Tibial nerve (tissue), 4 donors: ENCODE measurements around the gene CMTM7. TPM values are rescaled to one million over a fixed set of nuclear protein-coding genes. Genes with fewer than 3 reads are reported as not detected.

Experiments
- DNase-seq, 2 donors: peaks; one replicate each; pipeline ENCODE4 v3.0.0-alpha.2; 2019; ENCODE audit warnings: low spot score in 2 of 2
- H3K27ac ChIP-seq, 4 donors: fragments of 200-600 bp; sonication (generic) in 3 of 4; one replicate each; pipeline ENCODE4 v1.5.1; 2017 to 2019; ENCODE audit warnings: mild to moderate bottlenecking in 1 of 4
- H3K27me3 ChIP-seq, 2 donors: fragments of 200-600 bp; sonication (generic) in 1 of 2; one replicate each; pipeline versions ENCODE4 v1.5.1 to v1.6.0; 2017 to 2019
- H3K36me3 ChIP-seq, 3 donors: fragments of 200-600 bp; sonication (generic); one replicate each; pipeline ENCODE4 v1.5.1; 2018 to 2019
- H3K4me1 ChIP-seq, 4 donors: fragments of 200-600 bp; sonication (generic) in 3 of 4; one replicate each; pipeline ENCODE4 v1.5.1; 2017 to 2019
- H3K4me3 ChIP-seq, 4 donors: fragments of 200-600 bp; sonication (generic) in 3 of 4; one replicate each; pipeline ENCODE4 v1.5.1; 2017 to 2019; ENCODE audit warnings: mild to moderate bottlenecking in 1 of 4, moderate library complexity in 1 of 4
- H3K9me3 ChIP-seq, 4 donors: fragments of 200-600 bp; sonication (generic) in 3 of 4; one replicate each; pipeline ENCODE4 v1.5.1; 2017 to 2019
- EP300 ChIP-seq, 2 donors: sonication (generic); formaldehyde crosslinking; IDR thresholded peaks; one replicate each; pipeline ENCODE4 v1.6.1; 2017; ENCODE audit warnings: antibody characterized with exemption in 2 of 2, mild to moderate bottlenecking in 1 of 2
- POLR2A ChIP-seq, 2 donors: fragments of 450-650 bp; IDR thresholded peaks; one replicate each; pipeline ENCODE4 v1.6.1; 2017; ENCODE audit warnings: antibody characterized with exemption in 2 of 2, mild to moderate bottlenecking in 2 of 2, moderate library complexity in 2 of 2
- WGBS, 2 donors: methylation state at CpG; one replicate each; pipeline ENCODE4 v1.1.5; 2018; 5-methylcytosine and 5-hydroxymethylcytosine counted together
- total RNA-seq, 4 donors: library from RNA; depleted of rRNA; stranded (reverse); fragments of >200 nt; gene quantifications; one replicate each; pipeline ENCODE4 v1.1.0, GENCODE V29; 2016
- TF ChIP-seq, protein P1 (sequence below), 5 experiments: fragments of 200-600 bp in 3 of 5; fragments of 450-650 bp in 2 of 5; sonication (generic) in 3 of 5; IDR thresholded peaks; one replicate each; pipeline ENCODE4 v1.5.1; 2016 to 2019; ENCODE audit warnings: antibody characterized with exemption in 5 of 5, mild to moderate bottlenecking in 3 of 5, moderate library complexity in 2 of 5

Gene CMTM7
- total RNA-seq, 4 donors from 2014 or later = 10.4 to 47.4 (median 19.5) TPM

GRCh38 chr3:32440611-32441350 is 49.1 kb downstream of the CMTM7 start:
- 81 to 87% methylated on average over 10 of the region's 10 CpGs for WGBS, 2 donors
- TF ChIP-seq, protein P1, sequence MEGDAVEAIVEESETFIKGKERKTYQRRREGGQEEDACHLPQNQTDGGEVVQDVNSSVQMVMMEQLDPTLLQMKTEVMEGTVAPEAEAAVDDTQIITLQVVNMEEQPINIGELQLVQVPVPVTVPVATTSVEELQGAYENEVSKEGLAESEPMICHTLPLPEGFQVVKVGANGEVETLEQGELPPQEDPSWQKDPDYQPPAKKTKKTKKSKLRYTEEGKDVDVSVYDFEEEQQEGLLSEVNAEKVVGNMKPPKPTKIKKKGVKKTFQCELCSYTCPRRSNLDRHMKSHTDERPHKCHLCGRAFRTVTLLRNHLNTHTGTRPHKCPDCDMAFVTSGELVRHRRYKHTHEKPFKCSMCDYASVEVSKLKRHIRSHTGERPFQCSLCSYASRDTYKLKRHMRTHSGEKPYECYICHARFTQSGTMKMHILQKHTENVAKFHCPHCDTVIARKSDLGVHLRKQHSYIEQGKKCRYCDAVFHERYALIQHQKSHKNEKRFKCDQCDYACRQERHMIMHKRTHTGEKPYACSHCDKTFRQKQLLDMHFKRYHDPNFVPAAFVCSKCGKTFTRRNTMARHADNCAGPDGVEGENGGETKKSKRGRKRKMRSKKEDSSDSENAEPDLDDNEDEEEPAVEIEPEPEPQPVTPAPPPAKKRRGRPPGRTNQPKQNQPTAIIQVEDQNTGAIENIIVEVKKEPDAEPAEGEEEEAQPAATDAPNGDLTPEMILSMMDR (IDR thresholded peaks at IDR 0.05) = no peak
- no peak for TF ChIP-seq EP300 (IDR thresholded peaks at IDR 0.05)
- no peak for TF ChIP-seq POLR2A (IDR thresholded peaks at IDR 0.05)
- H3K4me3 ChIP-seq = no peak overlapping the region
- H3K27me3 ChIP-seq = no peaks in the 10 kb centered on the region
- H3K9me3 ChIP-seq = peaks cover 0 to 4% (median 0%) of the 10 kb centered on the region in 4 donors
- H3K27ac ChIP-seq = no peak overlapping the region
- peaks cover 0 to 39% (median 3%) of the 10 kb centered on the region in 3 donors for H3K36me3 ChIP-seq
- H3K4me1 ChIP-seq = peaks cover 0 to 12% (median 0%) of the 10 kb centered on the region in 4 donors
- DNase-seq = no peak

DNA sequence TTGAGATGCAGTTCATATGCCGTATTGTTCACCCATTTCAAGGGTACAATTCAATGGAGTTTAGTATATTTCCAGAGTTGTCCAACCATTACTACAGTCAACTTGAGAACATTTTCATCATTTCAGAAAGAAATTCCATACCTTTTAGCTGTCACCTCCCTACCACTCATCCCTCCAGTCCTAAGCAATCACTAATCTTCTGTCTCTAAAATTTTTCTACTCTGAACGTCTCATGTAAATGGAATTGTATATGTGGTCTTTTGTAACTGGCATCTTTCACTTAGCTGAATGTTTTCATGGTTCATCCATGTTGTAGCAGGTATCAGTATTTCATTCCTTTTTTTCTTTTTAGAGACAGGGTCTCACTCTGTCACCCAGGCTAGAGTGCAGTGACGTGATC is 51.1 kb downstream of the CMTM7 start:
- TF ChIP-seq EP300 (IDR thresholded peaks at IDR 0.05) = no peak
- TF ChIP-seq, protein P1 (IDR thresholded peaks at IDR 0.05) = no peak
- TF ChIP-seq POLR2A (IDR thresholded peaks at IDR 0.05) = no peak
- 91 to 98% methylated on average over 3 of the region's 3 CpGs for WGBS, 2 donors
- H3K4me3 ChIP-seq = no peak overlapping the region
- peaks cover 0 to 39% (median 3%) of the 10 kb centered on the region in 3 donors for H3K36me3 ChIP-seq
- no peak for DNase-seq
- H3K27me3 ChIP-seq = no peaks in the 10 kb centered on the region
- H3K9me3 ChIP-seq = peaks cover 0 to 4% (median 0%) of the 10 kb centered on the region in 4 donors
- H3K27ac ChIP-seq = no peak overlapping the region
- H3K4me1 ChIP-seq = peaks cover 0 to 10% (median 0%) of the 10 kb centered on the region in 4 donors

- peaks cover 0 to 5% (median 0%) of the 10 kb centered on the region in 4 donors for H3K4me1 ChIP-seq
- no peak for DNase-seq
- TF ChIP-seq EP300 (IDR thresholded peaks at IDR 0.05) (no peak), POLR2A (IDR thresholded peaks at IDR 0.05) (no peak)
- TF ChIP-seq, protein P1 (IDR thresholded peaks at IDR 0.05) = no peak
- WGBS, 2 donors = 84 to 87% methylated on average over 1 of the region's 1 CpG
- H3K4me3 ChIP-seq = no peak overlapping the region
- no peak overlapping the region for H3K27ac ChIP-seq
- peaks cover 0 to 41% (median 3%) of the 10 kb centered on the region in 3 donors for H3K36me3 ChIP-seq
- peaks cover 0 to 4% (median 0%) of the 10 kb centered on the region in 4 donors for H3K9me3 ChIP-seq
- H3K27me3 ChIP-seq = no peaks in the 10 kb centered on the region
These were observed 51.8 kb downstream of the CMTM7 start for GRCh38 chr3:32443478-32443877.

- no peak for DNase-seq
- WGBS, 2 donors = 71 to 94% methylated on average over 1 of the region's 1 CpG
- Histone ChIP-seq H3K4me3 (no peak overlapping the region), H3K36me3 (peaks cover 0 to 52% (median 3%) of the 10 kb centered on the region in 3 donors), H3K27me3 (no peaks in the 10 kb centered on the region), H3K4me1 (no peaks in the 10 kb centered on the region), H3K27ac (no peak overlapping the region), H3K9me3 (peaks cover 0 to 4% (median 0%) of the 10 kb centered on the region in 4 donors)
- TF ChIP-seq EP300 (IDR thresholded peaks at IDR 0.05) (no peak), POLR2A (IDR thresholded peaks at IDR 0.05) (no peak)
- TF ChIP-seq, protein P1 (IDR thresholded peaks at IDR 0.05) = no peak
These were observed 56.3 kb downstream of the CMTM7 start for GRCh38 chr3:32447865-32448400.
